Fibroblast of lung (primary cell): ENCODE data around the gene MICAL3. TPM values are rescaled to one million over a fixed set of nuclear protein-coding genes. Genes with fewer than 3 reads are reported as not detected.

Source experiments
- DNase-seq, 2 donors: peaks; one replicate each; pipeline versions ENCODE4 v3.0.0 to v3.0.0-alpha.2; 2010; ENCODE audit warnings: low read depth in 2 of 2
- H2AFZ ChIP-seq: 2 replicates; pipeline ENCODE4 v1.5.1; 2012; ENCODE audit warnings: low read length, control low read depth, inconsistent platforms
- H3K27ac ChIP-seq: 2 replicates; pipeline ENCODE4 v1.5.1; 2011; ENCODE audit warnings: low read length, control low read depth; ENCODE audit not compliant: insufficient read depth
- H3K27me3 ChIP-seq: 2 replicates; pipeline ENCODE4 v1.5.1; 2011; ENCODE audit warnings: mild to moderate bottlenecking, low read length; ENCODE audit not compliant: control insufficient read depth, insufficient read depth
- H3K36me3 ChIP-seq: 2 replicates; pipeline ENCODE4 v1.5.1; 2011; ENCODE audit warnings: low read length; ENCODE audit not compliant: control insufficient read depth, insufficient read depth
- H3K4me1 ChIP-seq: 2 replicates; pipeline ENCODE4 v1.5.1; 2011; ENCODE audit warnings: low read length; ENCODE audit not compliant: control insufficient read depth, insufficient read depth; ENCODE audit errors: extremely low read depth
- H3K4me2 ChIP-seq: 2 replicates; pipeline ENCODE4 v1.5.1; 2011; ENCODE audit warnings: low read length, control low read depth; ENCODE audit not compliant: insufficient read depth; ENCODE audit errors: extremely low read depth
- H3K4me3 ChIP-seq, 4 experiments: fragments of 200-600 bp in 1 of 4; sonication (generic) in 1 of 4; replicated peaks in 1 of 4; 2 replicates each; pipeline ENCODE4 v1.5.1; 2011 to 2016; ENCODE audit warnings: low read length in 4 of 4, low read depth in 3 of 4, mild to moderate bottlenecking in 3 of 4, control low read depth in 2 of 4, inconsistent platforms in 1 of 4, mixed read lengths in 1 of 4; ENCODE audit not compliant: insufficient read depth in 1 of 4; ENCODE audit errors: control extremely low read depth in 1 of 4
- H3K79me2 ChIP-seq: 2 replicates; pipeline ENCODE4 v1.5.1; 2012; ENCODE audit warnings: mild to moderate bottlenecking, low read length, inconsistent platforms; ENCODE audit not compliant: control insufficient read depth, insufficient read depth
- H3K9ac ChIP-seq: 2 replicates; pipeline ENCODE4 v1.5.1; 2011; ENCODE audit warnings: mild to moderate bottlenecking, low read length, control low read depth; ENCODE audit not compliant: insufficient read depth
- H3K9me3 ChIP-seq: 2 replicates; pipeline ENCODE4 v1.5.1; 2012; ENCODE audit warnings: low read depth, low read length; ENCODE audit not compliant: control insufficient read depth, insufficient read depth
- H4K20me1 ChIP-seq: 2 replicates; pipeline ENCODE4 v1.5.1; 2011; ENCODE audit warnings: low read length; ENCODE audit not compliant: control insufficient read depth, insufficient read depth; ENCODE audit errors: extremely low read depth
- EZH2 ChIP-seq: IDR thresholded peaks from 2 replicates; pipeline ENCODE4 v1.5.1; 2012; ENCODE audit warnings: low read length, control low read depth, mild to moderate bottlenecking; ENCODE audit errors: missing control alignments
- polyA plus RNA-seq, 2 donors: library from polyadenylated mRNA; depleted of rRNA in 1 of 2; stranded (reverse) in 1 of 2; unstranded in 1 of 2; fragments of >200 nt; gene quantifications; 2 replicates each; pipeline ENCODE4 v1.2.1, GENCODE V29; 2011 to 2012; ENCODE audit warnings: missing spikeins in 1 of 2
- total RNA-seq: library from RNA; depleted of rRNA; stranded (reverse); fragments of >200 nt; gene quantifications from 2 replicates; pipeline ENCODE4 v1.2.1, GENCODE V29; 2014
- TF ChIP-seq, protein P1 (sequence below), 2 donors: IDR thresholded peaks in 1 of 2; conservative IDR thresholded peaks in 1 of 2; 1 replicate in 1 of 2; 2 replicates in 1 of 2; pipeline ENCODE4 v1.5.1; 2011 to 2012; ENCODE audit warnings: low read length in 2 of 2, control low read depth in 1 of 2, inconsistent platforms in 1 of 2, low read depth in 1 of 2, mild to moderate bottlenecking in 1 of 2

Gene MICAL3
- total and polyA plus RNA-seq, 2 donors (not counting 1 experiment from before 2014, with no cell fraction given): 10.8 to 22.6 TPM

GRCh38 chr22:17974087-17974486, 50.3 kb downstream of the MICAL3 start:
- no peaks in the 10 kb centered on the region for H4K20me1 ChIP-seq
- H3K79me2 ChIP-seq: peaks cover 32% of the 10 kb centered on the region
- H2AFZ ChIP-seq: no peak overlapping the region
- H3K36me3 ChIP-seq: no peaks in the 10 kb centered on the region
- H3K4me3 ChIP-seq: no peak overlapping the region
- H3K27ac ChIP-seq: no peak overlapping the region
- no peak for TF ChIP-seq EZH2
- peaks cover 31% of the 10 kb centered on the region for H3K4me1 ChIP-seq
- H3K9me3 ChIP-seq: no peaks in the 10 kb centered on the region
- H3K27me3 ChIP-seq: no peaks in the 10 kb centered on the region
- no peak for DNase-seq
- no peak overlapping the region for H3K9ac ChIP-seq
- no peak overlapping the region for H3K4me2 ChIP-seq

DNA sequence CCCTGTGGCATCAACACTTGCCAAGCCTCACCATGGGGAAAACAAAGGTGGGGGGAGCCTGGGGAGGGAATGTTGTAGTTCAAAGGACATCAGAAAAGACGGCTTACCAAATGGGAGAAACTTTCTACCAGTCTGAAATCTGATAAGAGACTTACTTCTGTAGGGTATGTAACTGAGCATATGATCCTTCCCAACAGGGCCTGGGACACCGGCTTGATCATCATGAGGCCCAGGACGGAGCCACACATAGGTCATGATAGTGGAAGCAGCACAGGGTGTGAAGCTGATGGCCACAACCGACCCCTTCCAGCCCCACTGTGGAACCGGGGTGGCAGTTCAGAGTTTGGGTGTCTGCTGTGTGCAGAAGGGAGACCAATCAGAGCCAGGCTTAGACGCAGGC, 51.1 kb downstream of the MICAL3 start:
- DNase-seq: no peak
- Histone ChIP-seq H3K79me2 (peaks cover 32% of the 10 kb centered on the region), H3K27ac (peak overlapping the region; percentile 63), H3K9me3 (no peaks in the 10 kb centered on the region), H3K36me3 (no peaks in the 10 kb centered on the region), H3K4me2 (no peak overlapping the region), H3K4me1 (peaks cover 31% of the 10 kb centered on the region), H2AFZ (no peak overlapping the region), H4K20me1 (no peaks in the 10 kb centered on the region), H3K4me3 (no peak overlapping the region), H3K27me3 (no peaks in the 10 kb centered on the region), H3K9ac (no peak overlapping the region)
- TF ChIP-seq, protein P1, sequence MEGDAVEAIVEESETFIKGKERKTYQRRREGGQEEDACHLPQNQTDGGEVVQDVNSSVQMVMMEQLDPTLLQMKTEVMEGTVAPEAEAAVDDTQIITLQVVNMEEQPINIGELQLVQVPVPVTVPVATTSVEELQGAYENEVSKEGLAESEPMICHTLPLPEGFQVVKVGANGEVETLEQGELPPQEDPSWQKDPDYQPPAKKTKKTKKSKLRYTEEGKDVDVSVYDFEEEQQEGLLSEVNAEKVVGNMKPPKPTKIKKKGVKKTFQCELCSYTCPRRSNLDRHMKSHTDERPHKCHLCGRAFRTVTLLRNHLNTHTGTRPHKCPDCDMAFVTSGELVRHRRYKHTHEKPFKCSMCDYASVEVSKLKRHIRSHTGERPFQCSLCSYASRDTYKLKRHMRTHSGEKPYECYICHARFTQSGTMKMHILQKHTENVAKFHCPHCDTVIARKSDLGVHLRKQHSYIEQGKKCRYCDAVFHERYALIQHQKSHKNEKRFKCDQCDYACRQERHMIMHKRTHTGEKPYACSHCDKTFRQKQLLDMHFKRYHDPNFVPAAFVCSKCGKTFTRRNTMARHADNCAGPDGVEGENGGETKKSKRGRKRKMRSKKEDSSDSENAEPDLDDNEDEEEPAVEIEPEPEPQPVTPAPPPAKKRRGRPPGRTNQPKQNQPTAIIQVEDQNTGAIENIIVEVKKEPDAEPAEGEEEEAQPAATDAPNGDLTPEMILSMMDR (conservative IDR thresholded peaks at IDR 0.05 in 1 of 2, IDR thresholded peaks at IDR 0.05 in 1 of 2; ENCODE audit: low read depth in 1 of 2, low read length in 2 of 2): no peak
- no peak for TF ChIP-seq EZH2

DNA sequence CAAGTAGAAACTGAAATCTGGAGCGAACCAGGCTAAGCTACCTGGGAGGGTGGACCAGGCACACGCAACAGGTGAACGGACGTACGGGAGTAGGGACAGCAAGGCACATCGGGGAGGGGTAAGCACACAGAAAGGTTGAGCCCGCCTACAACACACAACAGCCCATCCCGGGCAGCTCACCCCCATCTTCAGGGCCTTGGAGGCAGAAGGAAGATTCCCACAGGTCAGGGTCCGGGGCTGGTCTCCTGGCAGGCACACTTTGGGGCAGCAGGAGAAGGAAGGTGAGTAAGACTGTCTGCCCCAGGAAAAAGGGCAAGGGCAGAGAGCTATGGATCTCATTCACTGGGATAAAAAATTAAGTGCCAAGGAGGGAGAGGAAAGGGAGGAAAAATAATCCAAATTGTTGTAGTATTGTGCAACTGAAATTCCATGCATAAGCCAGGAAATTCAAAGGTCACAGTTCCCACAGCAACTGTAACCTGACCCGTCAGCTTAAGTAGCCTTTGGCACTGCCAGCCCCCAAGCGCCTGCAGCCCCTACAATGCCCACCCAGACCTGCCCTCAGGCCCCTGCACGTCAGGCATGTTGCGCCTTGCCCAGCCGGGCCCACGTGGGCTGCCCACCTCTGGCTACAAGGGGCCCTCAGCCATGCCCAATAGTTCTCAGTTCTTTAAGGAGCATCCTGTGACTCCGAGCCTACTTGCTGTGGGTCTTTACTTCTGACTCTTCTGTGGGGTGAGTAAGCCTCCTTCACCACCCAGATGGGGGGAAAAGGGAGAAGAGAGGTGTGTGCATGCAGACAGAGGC, 51.8 kb downstream of the MICAL3 start:
- Histone ChIP-seq H3K27me3 (no peaks in the 10 kb centered on the region), H3K36me3 (no peaks in the 10 kb centered on the region), H3K9ac (no peak overlapping the region), H3K27ac (peak overlapping the region; percentile 63), H3K9me3 (no peaks in the 10 kb centered on the region), H3K4me2 (peak overlapping the region; percentile 32), H4K20me1 (no peaks in the 10 kb centered on the region), H2AFZ (no peak overlapping the region), H3K4me1 (peaks cover 31% of the 10 kb centered on the region), H3K4me3 (no peak overlapping the region), H3K79me2 (peaks cover 31% of the 10 kb centered on the region)
- DNase-seq: peak; percentile 86 to 88
- no peak for TF ChIP-seq EZH2
- TF ChIP-seq, protein P1 (conservative IDR thresholded peaks at IDR 0.05 in 1 of 2, IDR thresholded peaks at IDR 0.05 in 1 of 2; ENCODE audit: low read depth in 1 of 2, low read length in 2 of 2): no peak
